SH-SY5Y (cell line): ENCODE data around the gene SPNS3.

Source experiments
- GATA2 ChIP-seq: IDR thresholded peaks from 2 replicates; pipeline ENCODE4 v1.6.1; 2011; ENCODE audit warnings: mild to moderate bottlenecking, low read depth, low read length
- GATA3 ChIP-seq: IDR thresholded peaks from 2 replicates; pipeline ENCODE4 v1.6.1; 2011; ENCODE audit warnings: low read depth, mild to moderate bottlenecking, low read length, moderate library complexity

Gene SPNS3

DNA sequence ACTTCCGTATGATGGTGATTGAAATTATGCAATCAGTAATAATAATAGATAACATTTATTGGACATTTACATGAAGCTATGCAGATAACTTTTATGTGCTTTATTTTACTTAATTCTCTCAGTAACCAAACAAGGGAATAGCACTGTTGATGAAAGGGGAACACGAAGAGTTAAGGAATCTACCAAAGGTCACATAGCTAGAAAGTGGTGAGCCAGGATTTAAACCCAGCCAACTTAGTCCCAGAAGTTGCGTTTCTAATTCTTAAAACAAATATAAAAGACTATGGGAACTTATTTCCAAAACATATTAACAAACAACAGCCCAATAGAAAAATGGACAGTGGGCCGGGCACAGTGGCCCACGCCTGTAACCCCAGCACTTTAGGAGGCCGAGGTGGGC, 9.7 kb downstream of the SPNS3 start:
- TF ChIP-seq GATA3 (no peak), GATA2 (no peak)

DNA sequence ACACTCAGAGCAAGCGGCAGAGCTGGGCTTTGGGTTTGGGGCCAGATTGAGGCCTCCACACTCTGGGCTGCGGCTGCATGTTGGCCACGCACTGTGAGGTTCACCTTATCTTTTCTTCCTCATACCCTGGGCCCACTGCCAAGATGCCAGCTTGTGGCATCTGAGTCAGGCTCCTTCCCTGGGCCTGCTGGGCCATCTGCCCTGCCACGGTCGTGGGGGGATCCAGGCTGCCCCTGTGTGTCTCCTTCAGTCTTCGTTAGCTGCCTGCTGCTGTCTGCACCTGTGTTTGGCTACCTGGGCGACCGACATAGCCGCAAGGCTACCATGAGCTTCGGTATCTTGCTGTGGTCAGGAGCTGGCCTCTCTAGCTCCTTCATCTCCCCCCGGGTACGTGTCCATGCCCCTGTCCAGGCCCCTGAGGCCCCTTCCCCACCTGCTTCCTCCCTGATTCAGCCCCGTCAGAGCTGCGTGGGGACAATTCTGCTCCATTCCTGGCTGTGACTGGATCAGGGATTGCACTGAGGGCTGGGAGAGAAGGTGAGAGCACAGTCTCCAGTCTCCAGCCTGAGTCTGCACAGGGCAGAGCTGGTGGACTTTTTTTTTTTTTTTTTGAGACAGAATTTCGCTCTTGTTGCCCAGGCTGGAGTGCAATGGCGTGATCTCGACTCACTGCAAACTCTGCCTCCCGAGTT, 11.2 kb downstream of the SPNS3 start:
- TF ChIP-seq GATA2 (peak; percentile 64), GATA3 (no peak)

DNA sequence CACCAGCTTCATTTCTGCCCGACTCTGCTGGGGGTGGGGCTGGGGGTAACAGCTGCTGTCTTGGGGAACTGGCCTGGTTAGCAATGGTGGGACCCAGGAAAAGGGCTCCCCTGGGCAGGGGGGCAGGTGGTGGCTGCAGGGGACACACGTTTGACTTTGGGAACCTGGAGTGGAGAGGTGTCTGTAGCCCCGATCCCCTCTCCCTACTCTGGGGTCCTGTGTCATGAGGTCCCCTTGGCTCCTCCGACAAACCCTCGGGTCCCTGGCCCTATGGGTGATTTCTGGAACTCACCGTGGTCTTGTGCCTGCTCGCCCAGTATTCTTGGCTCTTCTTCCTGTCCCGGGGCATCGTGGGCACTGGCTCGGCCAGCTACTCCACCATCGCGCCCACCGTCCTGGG, 12.0 kb downstream of the SPNS3 start:
- TF ChIP-seq GATA2 (no peak), GATA3 (no peak)

DNA sequence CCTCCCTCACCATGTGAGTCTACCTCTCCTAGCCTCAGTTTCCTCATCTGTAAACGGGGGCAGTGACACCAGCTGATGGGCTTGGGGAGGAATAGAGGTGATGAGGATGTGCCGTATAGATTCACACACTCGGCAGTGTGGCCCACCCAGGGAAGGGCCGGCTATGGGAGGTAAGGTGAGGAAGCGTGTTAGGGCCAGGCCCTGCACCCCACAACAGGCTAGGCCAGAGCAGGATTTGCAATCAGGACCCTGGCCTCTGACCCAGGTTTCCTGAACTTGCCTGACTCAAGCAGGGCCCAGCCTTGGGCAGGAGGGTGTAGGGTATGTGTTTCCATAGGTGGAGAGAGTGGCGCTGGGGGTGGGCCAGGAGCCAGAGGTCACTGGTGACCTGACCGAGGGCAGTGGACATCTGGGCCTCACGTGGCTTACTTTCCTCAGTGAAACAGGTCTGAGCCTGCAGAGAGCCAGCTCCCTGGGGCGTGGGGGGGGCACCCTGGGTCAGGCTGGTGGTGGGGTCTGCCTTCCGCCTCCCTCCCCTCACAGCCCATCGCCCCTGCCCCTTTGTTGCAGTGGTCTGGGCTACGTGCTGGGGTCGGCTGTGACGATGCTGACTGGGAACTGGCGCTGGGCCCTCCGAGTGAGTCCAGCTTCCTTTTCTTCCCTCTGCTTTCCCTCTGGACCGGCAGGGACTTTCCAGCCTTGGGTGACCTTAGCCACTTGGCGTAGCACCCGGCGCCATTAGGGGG, 12.8 kb downstream of the SPNS3 start:
- TF ChIP-seq GATA2 (no peak), GATA3 (no peak)

DNA sequence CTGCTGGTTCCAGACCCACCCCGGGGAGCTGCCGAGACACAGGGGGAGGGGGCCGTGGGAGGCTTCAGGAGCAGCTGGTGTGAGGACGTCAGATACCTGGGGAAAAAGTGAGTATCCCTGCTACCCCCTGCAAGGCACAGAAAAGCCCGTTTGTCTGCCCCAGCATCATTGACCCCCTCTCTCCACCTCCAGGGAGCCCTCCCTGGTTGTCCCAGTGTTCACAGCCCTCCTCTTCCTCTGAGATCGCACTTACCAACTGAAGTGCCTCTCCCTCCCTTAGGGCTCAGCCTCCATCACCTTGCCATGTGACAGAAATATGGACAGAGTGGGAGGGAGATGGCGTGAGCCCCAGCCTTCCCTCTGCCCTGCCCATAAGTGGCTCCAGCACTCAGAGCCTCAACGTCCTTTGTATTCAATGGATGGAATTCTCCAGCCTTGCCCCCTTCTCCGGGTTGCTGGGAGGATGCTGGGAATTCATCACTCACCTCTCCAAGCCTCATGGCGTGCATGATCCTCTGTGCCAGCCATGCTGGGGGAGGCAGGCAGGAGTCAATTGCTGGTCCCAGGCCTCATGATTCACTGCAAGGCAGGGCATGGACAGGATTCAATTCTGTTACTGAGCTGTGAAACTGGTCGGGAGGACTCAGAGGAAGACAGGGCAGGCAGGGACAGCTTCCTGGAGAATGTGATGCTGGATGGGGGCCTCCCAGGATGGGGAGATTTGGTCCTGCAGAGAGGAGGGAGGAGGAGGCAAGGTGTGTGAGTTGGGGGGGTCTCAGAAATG, 14.6 kb downstream of the SPNS3 start:
- TF ChIP-seq GATA3 (no peak), GATA2 (no peak)

DNA sequence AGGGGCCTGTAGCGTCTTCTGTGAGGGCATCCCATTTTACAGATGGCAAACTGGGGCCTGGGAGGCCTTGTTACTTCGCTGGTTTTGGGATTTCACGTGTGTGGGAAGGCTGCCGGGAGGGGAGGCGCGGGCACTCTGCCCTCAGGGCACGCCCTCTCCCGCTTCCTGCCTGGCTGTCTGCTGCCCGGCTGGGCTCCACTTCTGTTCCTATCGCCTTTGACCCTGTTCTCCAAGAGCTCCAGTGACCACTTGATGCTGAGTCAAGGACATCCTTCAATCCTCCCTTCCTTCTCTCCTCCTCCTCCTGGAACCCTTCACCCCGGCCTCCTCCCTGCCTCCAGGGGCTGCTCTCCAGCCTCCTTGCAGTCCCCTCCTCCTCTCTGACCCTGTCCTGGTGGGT, 16.0 kb downstream of the SPNS3 start:
- no peak for TF ChIP-seq GATA3
- no peak for TF ChIP-seq GATA2

DNA sequence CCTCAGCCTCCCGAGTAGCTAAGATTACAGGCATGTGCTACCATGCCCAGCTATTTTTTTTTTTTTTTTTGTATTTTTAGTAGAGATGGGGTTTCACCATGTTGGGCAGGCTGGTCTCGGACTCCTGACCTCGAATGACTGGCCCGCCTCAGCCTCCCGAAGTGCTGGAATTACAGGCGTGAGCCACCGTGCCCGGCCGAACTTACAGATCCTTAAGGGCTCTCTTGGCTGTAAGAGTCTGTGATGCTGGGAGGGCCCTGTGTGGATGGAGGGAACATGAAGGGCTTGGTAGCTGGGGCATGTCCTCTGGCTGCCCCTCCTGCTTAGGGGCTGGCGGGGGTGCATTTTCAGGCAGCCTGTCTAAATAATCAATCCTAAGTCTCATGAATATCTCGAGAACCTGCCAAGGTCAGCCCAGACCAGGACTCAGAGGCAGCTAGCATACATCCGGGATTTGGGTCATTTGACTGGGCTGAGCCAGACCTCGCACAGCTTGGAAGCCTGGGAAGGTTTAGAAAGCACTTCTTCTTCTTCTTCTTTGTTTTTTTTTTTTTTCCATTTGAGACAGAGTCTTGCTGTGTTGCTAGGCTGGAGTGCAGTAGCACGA, 17.1 kb downstream of the SPNS3 start:
- TF ChIP-seq GATA2 (no peak), GATA3 (no peak)

DNA sequence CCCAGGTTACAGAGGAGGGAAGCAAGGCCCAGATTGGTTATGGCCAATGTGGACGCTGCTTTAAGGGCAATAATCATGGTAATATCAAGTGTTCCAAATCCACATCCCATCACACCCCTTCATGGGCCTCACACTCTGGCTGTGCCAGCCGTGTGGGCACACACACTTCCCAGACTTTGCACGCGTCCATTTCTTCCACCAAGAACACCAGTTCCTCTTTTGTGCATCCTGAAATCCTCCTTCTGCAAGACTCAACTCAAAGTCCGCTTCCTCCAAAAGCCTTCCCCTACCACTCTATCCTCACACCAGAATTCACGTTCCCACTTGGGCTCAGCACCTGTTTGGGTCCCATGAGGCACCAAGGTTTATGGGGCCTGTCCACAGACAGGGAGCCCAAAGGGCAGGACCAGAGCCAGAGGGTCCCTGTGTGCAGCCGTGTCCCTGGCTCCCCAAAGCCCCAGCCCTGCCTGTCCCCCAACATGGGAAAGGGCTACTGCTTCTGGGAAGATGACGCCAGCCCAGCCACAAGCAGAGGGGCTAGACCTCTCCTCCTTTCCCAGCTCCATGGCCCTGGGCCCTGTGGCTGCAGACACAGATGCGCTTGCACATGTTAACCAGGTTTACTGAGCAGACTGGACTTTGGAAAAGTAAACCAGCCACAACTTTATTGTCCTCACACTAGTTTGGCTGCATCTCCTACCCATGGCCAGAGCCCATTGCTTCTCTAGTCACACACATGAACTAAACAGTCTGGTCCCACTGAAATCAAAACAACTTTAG, 20.3 kb downstream of the SPNS3 start:
- TF ChIP-seq GATA3 (no peak), GATA2 (no peak)

DNA sequence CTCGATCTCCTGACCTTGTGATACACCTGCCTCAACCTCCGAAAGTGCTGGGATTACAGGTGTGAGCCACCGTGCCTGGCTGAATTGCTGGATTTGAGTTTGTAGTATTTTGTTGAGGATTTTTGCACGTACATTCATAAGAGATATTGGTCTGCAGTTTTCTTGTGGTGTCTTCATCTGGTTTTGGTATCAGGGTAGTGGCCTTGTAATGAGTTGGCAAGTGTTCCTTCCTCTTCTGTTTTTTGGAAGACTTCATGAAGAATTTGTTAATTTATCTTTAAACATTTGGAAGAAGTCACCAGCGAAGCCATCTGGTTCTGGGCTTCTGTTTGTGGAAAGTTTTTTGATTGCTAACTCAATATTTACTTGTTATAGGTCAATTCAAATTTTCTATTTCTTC, 26.9 kb downstream of the SPNS3 start:
- TF ChIP-seq GATA2, result no peak
- TF ChIP-seq GATA3, result no peak

DNA sequence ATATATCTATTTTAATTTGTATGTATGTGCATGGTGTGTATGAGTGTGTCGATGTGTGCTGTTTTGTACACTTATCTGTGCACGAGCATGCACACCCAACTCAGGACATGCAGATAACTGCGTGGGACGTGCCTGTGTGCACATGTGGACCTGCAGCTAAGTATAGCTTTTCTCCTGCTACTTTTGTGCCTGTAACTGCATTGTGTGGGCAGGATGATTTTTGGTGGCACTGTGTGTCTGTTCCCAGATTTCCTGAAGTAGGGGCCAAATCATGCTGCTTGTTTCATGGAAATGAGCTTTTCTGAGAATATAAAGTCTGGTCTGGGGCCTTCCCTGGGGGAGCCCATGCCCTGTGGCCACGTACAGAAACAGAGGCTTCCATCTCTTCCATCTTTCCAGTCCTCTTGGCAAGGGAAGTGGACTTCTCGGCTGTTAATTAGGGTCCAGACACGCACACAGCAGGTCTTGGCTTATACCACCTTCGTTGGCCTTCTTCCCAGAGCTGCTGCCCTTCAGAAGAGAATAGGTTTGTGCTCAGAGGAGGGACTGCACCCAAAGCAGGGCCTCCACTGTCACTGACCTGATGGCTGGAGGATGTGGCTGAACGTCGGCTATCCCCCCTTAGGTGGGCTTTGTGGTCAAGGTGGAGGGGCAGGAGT, 30.2 kb downstream of the SPNS3 start:
- TF ChIP-seq GATA3 (no peak), GATA2 (no peak)

DNA sequence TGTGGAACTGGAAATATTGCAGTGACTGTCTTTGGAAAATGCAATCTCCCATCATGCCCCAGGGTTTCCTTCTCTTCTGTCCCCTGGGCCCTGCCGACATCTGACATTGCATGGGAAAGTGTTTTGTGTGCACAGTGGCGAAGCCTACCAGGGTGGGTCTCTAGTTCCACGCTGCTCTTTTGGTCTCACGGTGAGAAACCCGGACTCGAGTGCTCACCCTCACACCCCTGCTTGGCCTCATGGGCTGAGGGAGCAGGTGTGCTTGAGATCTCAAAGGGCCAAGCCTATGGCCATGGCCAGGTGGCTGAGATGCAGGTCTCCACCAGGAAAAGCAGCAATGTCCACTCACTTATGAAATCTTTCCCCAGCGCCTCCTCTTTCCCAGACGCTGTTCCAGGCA, 32.0 kb downstream of the SPNS3 start:
- no peak for TF ChIP-seq GATA3
- no peak for TF ChIP-seq GATA2

DNA sequence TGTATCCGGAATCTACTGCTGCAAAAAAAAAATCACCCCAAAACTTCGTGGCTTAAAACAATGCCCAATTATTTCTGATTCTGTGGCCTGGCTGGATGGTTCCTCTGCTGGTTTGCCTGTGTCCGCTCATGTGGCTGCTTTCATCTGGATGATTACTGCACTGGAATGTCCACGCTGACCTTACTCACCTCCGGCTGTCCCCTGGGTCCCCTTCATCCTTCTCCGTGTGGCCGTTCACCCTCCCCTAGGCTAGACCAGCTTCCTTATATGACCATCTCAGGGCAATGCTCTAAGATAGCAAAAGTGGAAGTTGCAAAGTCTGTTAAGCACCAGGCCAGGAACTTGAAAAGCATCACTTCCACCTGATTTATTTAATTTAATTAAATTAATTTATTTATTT, 33.5 kb downstream of the SPNS3 start:
- TF ChIP-seq GATA2 (no peak), GATA3 (no peak)

DNA sequence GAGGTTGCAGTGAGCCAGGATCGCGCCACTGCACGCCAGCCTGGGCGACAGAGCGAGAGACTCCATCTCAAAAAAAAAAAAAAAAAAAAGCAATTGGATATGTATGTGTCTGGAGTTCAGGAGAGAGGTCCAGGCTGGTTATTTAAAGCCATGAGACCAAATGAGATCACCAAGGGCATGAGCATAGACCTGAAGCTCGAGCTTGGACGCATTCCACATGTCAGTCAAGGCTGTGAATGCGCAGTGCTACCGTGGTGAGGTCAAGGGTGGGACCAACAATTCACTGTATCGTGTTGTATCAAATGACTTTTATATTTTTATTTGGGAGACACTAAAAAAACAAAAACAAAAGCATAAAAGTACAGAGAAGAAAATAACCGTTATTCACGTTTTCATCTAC, 35.8 kb downstream of the SPNS3 start:
- TF ChIP-seq GATA3 (no peak), GATA2 (no peak)
